ENCODE results near the gene SLC25A33. TPM values are rescaled to one million over a fixed set of nuclear protein-coding genes. Genes with fewer than 3 reads are reported as not detected.
"Not testable (repeated sequence)": the region's sequence is repeated elsewhere in the genome, so short reads cannot be mapped to it uniquely, and the experiment has no call there.

SLC25A33 gene
- total and polyA plus RNA-seq, 4 experiments from 2014 or later = 2.5 to 5.4 (median 3.6) TPM

GRCh38 chr1:9569267-9569666, 30.0 kb downstream of the SLC25A33 start:
- Mint-ChIP-seq H3K9me3 (no peaks in the 10 kb centered on the region), H3K27ac (peak overlapping the region in 1 of 7 donors; percentile 73), H3K27me3 (no peaks in the 10 kb centered on the region), H3K4me1 (peaks cover 0 to 1% (median 0%) of the 10 kb centered on the region in 4 donors), H3K4me3 (no peak overlapping the region), H3K36me3 (peaks cover 2 to 23% of the 10 kb centered on the region in 2 donors)
- intact Hi-C loops (cut with micrococcal nuclease) = no loop called here
- no peak overlapping the region for H3K27ac ChIP-seq (ENCODE audit: low read depth, low read length)
- H3K27me3 ChIP-seq (ENCODE audit: insufficient read depth, low read length) = no peaks in the 10 kb centered on the region
- ChIA-PET CTCF (ENCODE audit: partially characterized antibody) (interaction anchor here (0.7 to 2.6 kb wide), 2 partner anchors 10 to 74 kb away, joined by 3 to 18 read pairs; no protein-coding TSS in a partner anchor), POLR2A (ENCODE audit: partially characterized antibody) (no interaction called here)
- H3K36me3 ChIP-seq (ENCODE audit: insufficient read depth, low read length) = peaks cover 4% of the 10 kb centered on the region
- no peaks in the 10 kb centered on the region for H3K4me1 ChIP-seq (ENCODE audit: insufficient read depth, low read length)
- DNase-seq = no peak
- no peaks in the 10 kb centered on the region for H3K9me3 ChIP-seq (ENCODE audit: control insufficient read depth in 1 of 2, low read length in 2 of 2)
- H3K4me3 ChIP-seq (ENCODE audit: low read length in 2 of 2) = no peak overlapping the region

- DNase-seq; H3K4me3 ChIP-seq (ENCODE audit: low read length in 2 of 2); H3K9me3 ChIP-seq (ENCODE audit: control insufficient read depth in 1 of 2, low read length in 2 of 2); H3K27me3 Mint-ChIP-seq; H3K27ac ChIP-seq (ENCODE audit: low read depth, low read length); H3K9me3 Mint-ChIP-seq; H3K4me3 Mint-ChIP-seq; H3K4me1 Mint-ChIP-seq; H3K36me3 ChIP-seq (ENCODE audit: insufficient read depth, low read length); H3K27me3 ChIP-seq (ENCODE audit: insufficient read depth, low read length); POLR2A ChIA-PET (ENCODE audit: partially characterized antibody); H3K4me1 ChIP-seq (ENCODE audit: insufficient read depth, low read length): not testable (repeated sequence)
- H3K36me3 Mint-ChIP-seq = peaks cover 9 to 29% of the 10 kb centered on the region in 2 donors
- CTCF ChIA-PET (ENCODE audit: partially characterized antibody) = interaction anchor here (0.6 to 5.6 kb wide), 5 partner anchors 17 to 76 kb away, joined by 3 to 68 read pairs (median 4); partner anchors contain the start of gene TMEM201
- intact Hi-C loops (cut with micrococcal nuclease) = loop anchor here (10.0 kb wide), 1 partner anchor 276 kb away; the partner anchor contains the start of gene SPSB1
- H3K27ac Mint-ChIP-seq = peak overlapping the region in 1 of 7 donors; percentile 48
Observed at GRCh38 chr1:9570886-9571529, 31.7 kb downstream of the SLC25A33 start.

DNA sequence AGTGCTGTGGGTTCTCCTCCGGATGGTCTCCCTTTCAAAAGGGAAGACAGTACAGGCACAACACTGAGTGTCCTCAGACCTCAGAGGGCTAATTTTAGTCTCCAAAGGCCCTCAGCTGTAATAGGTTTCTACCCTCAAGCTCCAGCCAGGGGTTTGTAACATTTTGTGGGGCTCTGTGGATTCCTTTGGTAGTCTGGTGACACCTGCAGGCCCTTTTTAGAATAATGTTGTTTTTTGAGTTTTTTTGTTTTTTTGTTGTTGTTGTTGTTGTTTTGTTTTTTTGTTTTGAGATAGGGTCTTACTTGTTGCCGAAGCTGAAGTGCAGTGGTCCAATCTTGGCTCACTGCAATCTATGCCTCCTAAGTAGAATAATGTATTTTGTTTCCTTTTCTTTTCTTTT, 34.5 kb downstream of the SLC25A33 start:
- POLR2A ChIA-PET (ENCODE audit: partially characterized antibody) = no interaction called here
- H3K27ac Mint-ChIP-seq = peak overlapping the region in 1 of 7 donors; percentile 13
- no peak overlapping the region for H3K4me3 ChIP-seq (ENCODE audit: low read length in 2 of 2)

GRCh38 chr1:9575486-9575885, 36.2 kb downstream of the SLC25A33 start:
- intact Hi-C loops (cut with micrococcal nuclease) = loop anchor here (10.0 kb wide), 1 partner anchor 281 kb away; the partner anchor contains the start of gene SPSB1
- ChIA-PET CTCF (ENCODE audit: partially characterized antibody) (interaction anchor here (0.7 to 5.6 kb wide), 2 partner anchors 80 to 465 kb away, joined by 3 to 68 read pairs; no protein-coding TSS in a partner anchor), POLR2A (ENCODE audit: partially characterized antibody) (no interaction called here)
- no peaks in the 10 kb centered on the region for H3K9me3 ChIP-seq (ENCODE audit: control insufficient read depth in 1 of 2, low read length in 2 of 2)
- Mint-ChIP-seq H3K4me1 (peaks cover 0 to 1% (median 0%) of the 10 kb centered on the region in 4 donors), H3K9me3 (no peaks in the 10 kb centered on the region), H3K27ac (peak overlapping the region in 3 of 7 donors; percentile 30 to 67 (median 35)), H3K27me3 (no peaks in the 10 kb centered on the region), H3K4me3 (no peak overlapping the region), H3K36me3 (peaks cover 8 to 37% of the 10 kb centered on the region in 2 donors)
- no peak overlapping the region for H3K27ac ChIP-seq (ENCODE audit: low read depth, low read length)
- no peak overlapping the region for H3K4me3 ChIP-seq (ENCODE audit: low read length in 2 of 2)
- no peak for DNase-seq
- H3K27me3 ChIP-seq (ENCODE audit: insufficient read depth, low read length) = no peaks in the 10 kb centered on the region
- peaks cover 4% of the 10 kb centered on the region for H3K36me3 ChIP-seq (ENCODE audit: insufficient read depth, low read length)
- H3K4me1 ChIP-seq (ENCODE audit: insufficient read depth, low read length) = no peaks in the 10 kb centered on the region

More for the DNA sequence above, 34.5 kb downstream of the SLC25A33 start:
- Histone ChIP-seq H3K27ac (ENCODE audit: low read depth, low read length) (no peak overlapping the region), H3K36me3 (ENCODE audit: insufficient read depth, low read length) (peaks cover 4% of the 10 kb centered on the region), H3K4me1 (ENCODE audit: insufficient read depth, low read length) (no peaks in the 10 kb centered on the region), H3K27me3 (ENCODE audit: insufficient read depth, low read length) (no peaks in the 10 kb centered on the region), H3K9me3 (ENCODE audit: control insufficient read depth in 1 of 2, low read length in 2 of 2) (no peaks in the 10 kb centered on the region)
- H3K27me3 Mint-ChIP-seq = no peaks in the 10 kb centered on the region
- peak in 3 of 5 donors; percentile 13 to 22 (median 20) for DNase-seq
- intact Hi-C loops (cut with micrococcal nuclease) = loop anchor here (10.0 kb wide), 1 partner anchor 279 kb away; the partner anchor contains the start of gene SPSB1
- peaks cover 0 to 1% (median 0%) of the 10 kb centered on the region in 4 donors for H3K4me1 Mint-ChIP-seq
- CTCF ChIA-PET (ENCODE audit: partially characterized antibody) = interaction anchor here (0.7 to 5.6 kb wide), 10 partner anchors 12 to 306 kb away, joined by 3 to 68 read pairs (median 4); partner anchors contain the start of gene SLC25A33
- H3K4me3 Mint-ChIP-seq = no peak overlapping the region
- no peaks in the 10 kb centered on the region for H3K9me3 Mint-ChIP-seq
- H3K36me3 Mint-ChIP-seq = peaks cover 8 to 41% of the 10 kb centered on the region in 2 donors

- H3K36me3 Mint-ChIP-seq = peaks cover 8 to 37% of the 10 kb centered on the region in 2 donors
- H3K36me3 ChIP-seq (ENCODE audit: insufficient read depth, low read length) = peaks cover 4% of the 10 kb centered on the region
- H3K4me1 ChIP-seq (ENCODE audit: insufficient read depth, low read length) = no peaks in the 10 kb centered on the region
- H3K9me3 ChIP-seq (ENCODE audit: control insufficient read depth in 1 of 2, low read length in 2 of 2) = no peaks in the 10 kb centered on the region
- H3K27ac ChIP-seq (ENCODE audit: low read depth, low read length) = no peak overlapping the region
- no peak for DNase-seq
- H3K4me3 Mint-ChIP-seq = no peak overlapping the region
- H3K27me3 ChIP-seq (ENCODE audit: insufficient read depth, low read length) = no peaks in the 10 kb centered on the region
- no peaks in the 10 kb centered on the region for H3K9me3 Mint-ChIP-seq
- H3K27me3 Mint-ChIP-seq = no peaks in the 10 kb centered on the region
- CTCF ChIA-PET (ENCODE audit: partially characterized antibody) = no interaction called here
- intact Hi-C loops (cut with micrococcal nuclease) = loop anchor here (10.0 kb wide), 1 partner anchor 282 kb away; the partner anchor contains the start of gene SPSB1
- peaks cover 0 to 1% (median 0%) of the 10 kb centered on the region in 4 donors for H3K4me1 Mint-ChIP-seq
- H3K4me3 ChIP-seq (ENCODE audit: low read length in 2 of 2) = no peak overlapping the region
- POLR2A ChIA-PET (ENCODE audit: partially characterized antibody) = no interaction called here
- H3K27ac Mint-ChIP-seq = peak overlapping the region in 1 of 7 donors; percentile 68
Observed at GRCh38 chr1:9576903-9577302, 37.6 kb downstream of the SLC25A33 start.

DNA sequence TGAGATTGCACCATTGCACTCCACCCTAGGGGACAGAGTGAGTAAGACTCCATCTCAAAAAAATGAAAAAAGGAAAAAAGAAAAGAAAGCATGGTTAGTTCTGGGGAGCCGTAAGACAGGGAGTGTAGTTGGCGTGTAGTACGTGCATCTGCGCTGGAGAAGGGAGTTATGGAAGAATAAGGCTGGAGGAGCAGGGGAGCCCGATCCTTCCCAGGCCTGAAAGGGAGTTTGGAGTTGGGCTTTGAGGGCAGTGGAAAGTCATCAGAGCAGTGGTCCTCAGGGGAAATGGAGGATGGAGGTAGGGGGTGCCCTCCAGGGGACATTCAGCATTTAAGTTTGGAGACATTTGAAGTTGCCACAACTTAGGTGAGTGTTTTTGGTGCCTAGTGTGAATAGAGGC, 38.2 kb downstream of the SLC25A33 start:
- no peaks in the 10 kb centered on the region for H3K9me3 Mint-ChIP-seq
- POLR2A ChIA-PET (ENCODE audit: partially characterized antibody) = no interaction called here

DNA sequence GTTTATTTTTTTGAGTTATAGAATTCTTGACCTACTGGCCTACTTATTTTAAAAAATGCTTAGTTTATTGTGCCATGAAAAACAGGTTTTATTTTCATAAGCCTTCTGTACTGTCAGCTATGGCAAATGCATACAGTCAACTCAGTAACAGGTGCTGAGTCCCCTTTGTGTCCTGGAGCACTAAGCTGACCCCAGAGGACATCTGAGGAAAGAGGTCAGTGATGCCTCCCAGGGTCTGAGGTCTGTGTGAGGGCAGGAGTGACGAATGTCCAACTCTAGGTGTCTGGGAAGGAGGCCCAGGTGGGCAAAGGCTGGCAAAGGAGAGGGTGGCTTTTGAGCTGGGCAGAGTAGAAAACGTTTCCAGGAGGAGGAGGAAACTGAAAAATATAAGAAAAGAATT, 41.7 kb downstream of the SLC25A33 start:
- CTCF ChIA-PET (ENCODE audit: partially characterized antibody) = interaction anchor here (1.2 kb wide), 1 partner anchor 90 kb away, joined by 5 read pairs; no protein-coding TSS in a partner anchor
- Histone ChIP-seq H3K27ac (ENCODE audit: low read depth, low read length) (no peak overlapping the region), H3K4me1 (ENCODE audit: insufficient read depth, low read length) (no peaks in the 10 kb centered on the region), H3K9me3 (ENCODE audit: control insufficient read depth in 1 of 2, low read length in 2 of 2) (no peaks in the 10 kb centered on the region), H3K36me3 (ENCODE audit: insufficient read depth, low read length) (no peaks in the 10 kb centered on the region), H3K4me3 (ENCODE audit: low read length in 2 of 2) (no peak overlapping the region), H3K27me3 (ENCODE audit: insufficient read depth, low read length) (no peaks in the 10 kb centered on the region)
- no peaks in the 10 kb centered on the region for H3K9me3 Mint-ChIP-seq
- H3K4me1 Mint-ChIP-seq = no peaks in the 10 kb centered on the region
- no peak for DNase-seq
- H3K36me3 Mint-ChIP-seq = peaks cover 6 to 28% of the 10 kb centered on the region in 2 donors
- POLR2A ChIA-PET (ENCODE audit: partially characterized antibody) = no interaction called here
- intact Hi-C loops (cut with micrococcal nuclease) = no loop called here
- H3K4me3 Mint-ChIP-seq = no peak overlapping the region
- H3K27ac Mint-ChIP-seq = peak overlapping the region in 2 of 7 donors; percentile 0 to 44
- H3K27me3 Mint-ChIP-seq = no peaks in the 10 kb centered on the region

More for the DNA sequence above, 38.2 kb downstream of the SLC25A33 start:
- no peak overlapping the region for H3K27ac ChIP-seq (ENCODE audit: low read depth, low read length)
- H3K4me3 ChIP-seq (ENCODE audit: low read length in 2 of 2) = no peak overlapping the region
- no peaks in the 10 kb centered on the region for H3K4me1 ChIP-seq (ENCODE audit: insufficient read depth, low read length)
- peaks cover 0 to 1% (median 0%) of the 10 kb centered on the region in 4 donors for H3K4me1 Mint-ChIP-seq
- H3K36me3 ChIP-seq (ENCODE audit: insufficient read depth, low read length) = peaks cover 4% of the 10 kb centered on the region
- peaks cover 8 to 39% of the 10 kb centered on the region in 2 donors for H3K36me3 Mint-ChIP-seq
- DNase-seq = no peak
- intact Hi-C loops (cut with micrococcal nuclease) = loop anchor here (10.0 kb wide), 1 partner anchor 283 kb away; the partner anchor contains the start of gene SPSB1
- no peak overlapping the region for H3K27ac Mint-ChIP-seq
- H3K27me3 ChIP-seq (ENCODE audit: insufficient read depth, low read length) = no peaks in the 10 kb centered on the region
- H3K4me3 Mint-ChIP-seq = no peak overlapping the region
- no peaks in the 10 kb centered on the region for H3K27me3 Mint-ChIP-seq
- H3K9me3 ChIP-seq (ENCODE audit: control insufficient read depth in 1 of 2, low read length in 2 of 2) = no peaks in the 10 kb centered on the region
- CTCF ChIA-PET (ENCODE audit: partially characterized antibody) = no interaction called here
